Activated CD4-positive, CD25-positive, alpha-beta regulatory T cell treated with anti-CD3 and anti-CD28 coated beads, Interleukin-2, amount 50 U/mL, for 24 hours (primary cell): Measurements from ENCODE around the gene FAM9C.
A peak's percentile ranks its signal among the peaks of the same experiment; 100 is the strongest.
"Not testable (repeated sequence)": the region's sequence is repeated elsewhere in the genome, so short reads cannot be mapped to it uniquely, and the experiment has no call there.

ENCODE experiments used
- ATAC-seq, 2 donors: fragments of 150-1000 bp; cut with Tn5 transposase; one replicate each; pipeline ENCODE4 v1.10.0; 2021; ENCODE audit warnings: mild to moderate bottlenecking in 1 of 2, moderate library complexity in 1 of 2

FAM9C gene

GRCh38 chrX:13076176-13076961 lies 31.9 kb upstream of the FAM9C start:
- ATAC-seq, result peak; percentile 91 to 93

GRCh38 chrX:13074297-13075262 lies 30.2 kb upstream of the FAM9C start:
- peak; percentile 42 to 63 for ATAC-seq

GRCh38 chrX:13069771-13070416 lies 25.5 kb upstream of the FAM9C start:
- no peak for ATAC-seq

- ATAC-seq, result no peak
Observed at GRCh38 chrX:13068651-13069050, 24.2 kb upstream of the FAM9C start.

GRCh38 chrX:13067773-13068172 lies 23.4 kb upstream of the FAM9C start:
- ATAC-seq, result no peak

GRCh38 chrX:13066391-13066790 lies 22.0 kb upstream of the FAM9C start:
- no peak for ATAC-seq

GRCh38 chrX:13064599-13065143 lies 20.3 kb upstream of the FAM9C start:
- ATAC-seq, result peak in 1 of 2 donors; percentile 48

GRCh38 chrX:13063124-13063523 lies 18.7 kb upstream of the FAM9C start:
- not testable (repeated sequence) for ATAC-seq

- not testable (repeated sequence) for ATAC-seq
Observed at GRCh38 chrX:13062331-13062730, 17.9 kb upstream of the FAM9C start.

- not testable (repeated sequence) for ATAC-seq
Observed at GRCh38 chrX:13061215-13061708, 16.8 kb upstream of the FAM9C start.

GRCh38 chrX:13059637-13060499 lies 15.4 kb upstream of the FAM9C start:
- no peak for ATAC-seq

- no peak for ATAC-seq
Observed at GRCh38 chrX:13055486-13055885, 11.1 kb upstream of the FAM9C start.

GRCh38 chrX:13053171-13053570 lies 8.8 kb upstream of the FAM9C start:
- ATAC-seq, result peak; percentile 11 to 68

GRCh38 chrX:13051529-13052172 lies 7.2 kb upstream of the FAM9C start:
- ATAC-seq, result peak; percentile 81 to 89

- ATAC-seq, result no peak
Observed at GRCh38 chrX:13051167-13051528, 6.7 kb upstream of the FAM9C start.

- ATAC-seq, result no peak
Observed at GRCh38 chrX:13050151-13050550, 5.7 kb upstream of the FAM9C start.

- no peak for ATAC-seq
Observed at GRCh38 chrX:13048280-13048679, 3.9 kb upstream of the FAM9C start.

GRCh38 chrX:13047759-13048158 lies 3.3 kb upstream of the FAM9C start:
- ATAC-seq, result no peak

- no peak for ATAC-seq
Observed at GRCh38 chrX:13046141-13046855, 1.9 kb upstream of the FAM9C start.

- ATAC-seq, result no peak
Observed at GRCh38 chrX:13043938-13044337, 482 bp downstream of the FAM9C start.
